ENCODE results near the gene ABCD1.
A peak's percentile ranks its signal among the peaks of the same experiment; 100 is the strongest.
"Not testable (repeated sequence)": the region's sequence is repeated elsewhere in the genome, so short reads cannot be mapped to it uniquely, and the experiment has no call there.

The ABCD1 gene

DNA sequence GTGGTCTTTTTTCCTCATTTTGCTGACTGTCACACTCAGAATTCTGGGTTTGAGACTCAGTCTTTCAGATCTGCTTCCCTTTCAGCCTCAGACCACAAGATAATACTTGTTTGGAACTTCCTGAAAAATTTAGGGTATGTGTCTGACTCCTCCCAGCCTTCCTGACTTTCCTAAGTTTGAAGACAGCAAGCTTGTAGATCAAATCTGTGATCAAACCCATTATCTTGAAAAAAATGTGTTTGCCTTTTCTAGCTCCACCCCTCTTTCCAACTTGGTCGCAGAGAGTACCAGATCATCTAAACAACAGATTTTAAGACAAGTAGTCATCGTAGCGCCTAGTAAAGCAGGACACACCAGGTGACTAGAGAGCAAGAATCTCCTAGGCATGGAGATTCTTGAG lies 10.4 kb upstream of the ABCD1 start:
- DNase-seq: no peak

DNA sequence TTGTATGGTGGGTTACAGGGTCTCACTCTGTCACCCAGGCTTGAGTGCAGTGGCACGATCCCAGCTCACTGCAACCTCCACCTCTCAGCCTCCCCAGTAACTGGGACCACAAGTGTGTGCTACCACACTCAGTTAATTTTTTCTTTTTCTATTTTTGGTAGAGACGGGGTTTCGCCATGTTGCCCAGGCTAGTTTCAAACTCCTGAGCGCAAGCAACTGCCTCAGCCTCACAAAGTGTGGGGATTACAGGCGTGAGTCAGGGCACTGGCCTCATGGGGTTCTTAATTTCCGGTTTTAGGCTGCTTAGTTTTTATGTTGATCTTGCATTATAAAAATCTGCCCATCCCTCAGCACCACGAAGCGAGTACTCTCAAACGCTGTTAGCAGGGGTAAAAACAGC lies 7.2 kb upstream of the ABCD1 start:
- DNase-seq: no peak

DNA sequence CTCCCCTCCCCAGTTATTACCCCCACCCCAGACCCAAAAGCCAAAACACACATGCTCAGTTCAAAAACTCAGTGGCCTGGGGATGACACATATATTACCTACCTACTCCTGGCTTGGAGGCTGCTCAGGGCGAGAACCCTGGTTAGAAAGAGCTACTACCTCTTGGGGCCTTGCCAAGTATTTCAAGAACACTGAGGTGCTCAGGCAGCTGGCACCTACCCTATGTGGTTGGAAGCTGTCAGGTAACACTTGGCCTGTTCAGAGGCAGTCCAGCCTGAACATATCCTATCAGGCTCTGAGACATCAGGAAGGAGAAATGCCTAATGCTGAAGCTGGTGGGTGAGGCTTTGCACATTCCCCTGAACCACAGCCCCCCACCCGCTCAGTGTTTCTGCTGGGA lies 5.4 kb upstream of the ABCD1 start:
- DNase-seq: no peak

DNA sequence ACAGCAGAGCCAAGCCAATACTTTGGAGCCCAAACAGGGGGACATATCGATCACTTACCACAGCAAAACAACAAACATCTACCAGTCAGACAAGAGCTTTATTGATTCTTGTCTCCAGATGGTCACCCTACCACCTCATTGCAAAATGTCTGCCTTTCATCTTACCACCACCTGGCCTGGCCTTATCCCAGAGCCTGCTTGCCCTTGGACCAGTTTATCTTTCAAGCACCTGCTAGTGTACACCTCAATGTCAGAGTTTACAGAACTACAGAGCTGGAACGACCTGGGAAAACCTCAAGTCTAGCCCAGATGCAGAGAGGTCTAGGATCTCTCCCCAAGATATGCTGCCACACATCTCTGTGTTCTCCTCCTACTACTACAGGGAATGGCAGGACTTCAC lies 5.0 kb upstream of the ABCD1 start:
- DNase-seq: no peak

DNA sequence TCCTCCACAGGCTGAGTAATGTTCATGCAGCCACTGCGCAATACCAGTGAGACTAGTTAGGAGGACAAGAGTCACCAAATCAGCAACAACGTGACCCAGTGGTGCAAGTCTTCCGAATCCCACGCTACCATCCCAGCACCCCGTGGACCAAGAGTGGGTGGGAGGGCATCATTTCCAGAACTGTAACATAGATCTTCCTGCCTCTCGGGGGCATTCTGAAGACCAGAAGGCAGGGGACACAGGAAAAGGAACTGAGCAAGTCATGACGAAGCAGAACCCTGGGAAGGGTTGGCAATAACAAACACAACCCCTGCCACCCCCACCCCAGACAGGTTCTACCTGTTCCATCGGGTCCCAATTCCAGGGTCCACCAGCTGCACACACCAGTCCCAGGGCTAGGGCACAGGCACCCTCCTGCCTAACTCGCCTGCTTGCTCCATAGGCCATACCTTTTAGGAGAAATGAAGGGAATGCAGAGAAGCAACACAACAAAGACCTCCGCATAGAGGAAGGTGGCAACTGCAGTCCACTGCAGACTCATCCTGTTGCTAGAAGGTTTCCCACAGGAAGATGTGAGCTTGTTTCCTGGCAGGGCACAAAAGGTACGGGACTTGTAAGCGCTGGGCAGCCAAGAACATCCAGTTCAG lies 1.8 kb upstream of the ABCD1 start:
- no peak for DNase-seq

DNA sequence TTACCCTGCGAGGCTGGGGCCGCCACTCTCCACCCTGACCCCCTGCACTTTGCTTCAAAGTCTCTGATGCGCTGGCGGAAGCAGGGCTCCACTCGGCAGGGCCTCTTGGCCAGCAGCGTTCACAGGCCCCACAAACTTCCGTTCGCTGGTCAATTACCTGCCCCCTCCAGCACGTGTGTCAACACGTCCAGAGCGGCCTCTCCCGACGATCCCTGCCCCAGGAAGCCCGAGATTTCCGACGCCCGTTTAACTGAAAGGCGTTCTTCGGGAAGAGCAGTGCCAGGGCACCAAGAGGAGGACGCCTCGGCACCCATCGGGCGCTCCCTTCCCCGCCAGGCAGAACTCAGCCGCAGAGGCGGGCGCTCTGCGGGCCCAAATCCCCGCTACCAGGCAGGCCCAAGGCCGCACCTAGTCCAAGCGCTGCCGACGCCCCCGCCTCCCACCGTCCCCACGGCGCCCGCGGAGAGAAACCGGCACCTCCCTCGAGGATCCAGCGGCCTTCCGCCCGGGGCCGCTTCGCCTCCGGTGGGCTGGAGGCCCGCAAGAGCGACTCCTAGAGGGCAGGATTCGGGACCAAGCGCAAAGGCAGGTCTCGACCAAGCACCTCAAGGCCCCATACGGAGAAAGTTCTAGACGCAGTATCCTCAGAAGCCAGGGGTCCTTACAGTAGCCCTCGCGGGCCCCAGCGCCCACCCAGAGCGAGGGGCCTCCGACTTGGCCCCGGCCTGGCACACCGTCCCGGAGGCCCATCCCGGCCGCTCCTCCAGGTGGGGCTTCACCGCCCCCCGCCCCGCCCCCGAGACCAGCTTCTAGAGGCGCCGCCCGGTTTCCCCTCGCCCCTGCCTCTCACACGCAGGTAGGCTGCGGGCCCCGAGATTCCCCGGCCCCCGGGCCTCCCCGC lies 1.1 kb upstream of the ABCD1 start:
- peak; percentile 63 for DNase-seq

DNA sequence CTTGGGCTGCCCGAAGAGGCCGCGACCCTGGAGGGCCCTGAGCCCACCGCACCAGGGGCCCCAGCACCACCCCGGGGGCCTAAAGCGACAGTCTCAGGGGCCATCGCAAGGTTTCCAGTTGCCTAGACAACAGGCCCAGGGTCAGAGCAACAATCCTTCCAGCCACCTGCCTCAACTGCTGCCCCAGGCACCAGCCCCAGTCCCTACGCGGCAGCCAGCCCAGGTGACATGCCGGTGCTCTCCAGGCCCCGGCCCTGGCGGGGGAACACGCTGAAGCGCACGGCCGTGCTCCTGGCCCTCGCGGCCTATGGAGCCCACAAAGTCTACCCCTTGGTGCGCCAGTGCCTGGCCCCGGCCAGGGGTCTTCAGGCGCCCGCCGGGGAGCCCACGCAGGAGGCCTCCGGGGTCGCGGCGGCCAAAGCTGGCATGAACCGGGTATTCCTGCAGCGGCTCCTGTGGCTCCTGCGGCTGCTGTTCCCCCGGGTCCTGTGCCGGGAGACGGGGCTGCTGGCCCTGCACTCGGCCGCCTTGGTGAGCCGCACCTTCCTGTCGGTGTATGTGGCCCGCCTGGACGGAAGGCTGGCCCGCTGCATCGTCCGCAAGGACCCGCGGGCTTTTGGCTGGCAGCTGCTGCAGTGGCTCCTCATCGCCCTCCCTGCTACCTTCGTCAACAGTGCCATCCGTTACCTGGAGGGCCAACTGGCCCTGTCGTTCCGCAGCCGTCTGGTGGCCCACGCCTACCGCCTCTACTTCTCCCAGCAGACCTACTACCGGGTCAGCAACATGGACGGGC lies 579 bp downstream of the ABCD1 start:
- no peak for DNase-seq

DNA sequence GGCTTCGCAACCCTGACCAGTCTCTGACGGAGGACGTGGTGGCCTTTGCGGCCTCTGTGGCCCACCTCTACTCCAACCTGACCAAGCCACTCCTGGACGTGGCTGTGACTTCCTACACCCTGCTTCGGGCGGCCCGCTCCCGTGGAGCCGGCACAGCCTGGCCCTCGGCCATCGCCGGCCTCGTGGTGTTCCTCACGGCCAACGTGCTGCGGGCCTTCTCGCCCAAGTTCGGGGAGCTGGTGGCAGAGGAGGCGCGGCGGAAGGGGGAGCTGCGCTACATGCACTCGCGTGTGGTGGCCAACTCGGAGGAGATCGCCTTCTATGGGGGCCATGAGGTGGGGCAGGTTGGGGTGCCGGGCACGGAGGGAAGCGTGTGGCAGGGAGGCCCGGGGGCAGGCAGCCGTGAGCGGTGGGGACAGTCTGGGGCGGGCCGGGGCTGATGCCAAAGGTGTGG lies 1.2 kb downstream of the ABCD1 start:
- DNase-seq: no peak

DNA sequence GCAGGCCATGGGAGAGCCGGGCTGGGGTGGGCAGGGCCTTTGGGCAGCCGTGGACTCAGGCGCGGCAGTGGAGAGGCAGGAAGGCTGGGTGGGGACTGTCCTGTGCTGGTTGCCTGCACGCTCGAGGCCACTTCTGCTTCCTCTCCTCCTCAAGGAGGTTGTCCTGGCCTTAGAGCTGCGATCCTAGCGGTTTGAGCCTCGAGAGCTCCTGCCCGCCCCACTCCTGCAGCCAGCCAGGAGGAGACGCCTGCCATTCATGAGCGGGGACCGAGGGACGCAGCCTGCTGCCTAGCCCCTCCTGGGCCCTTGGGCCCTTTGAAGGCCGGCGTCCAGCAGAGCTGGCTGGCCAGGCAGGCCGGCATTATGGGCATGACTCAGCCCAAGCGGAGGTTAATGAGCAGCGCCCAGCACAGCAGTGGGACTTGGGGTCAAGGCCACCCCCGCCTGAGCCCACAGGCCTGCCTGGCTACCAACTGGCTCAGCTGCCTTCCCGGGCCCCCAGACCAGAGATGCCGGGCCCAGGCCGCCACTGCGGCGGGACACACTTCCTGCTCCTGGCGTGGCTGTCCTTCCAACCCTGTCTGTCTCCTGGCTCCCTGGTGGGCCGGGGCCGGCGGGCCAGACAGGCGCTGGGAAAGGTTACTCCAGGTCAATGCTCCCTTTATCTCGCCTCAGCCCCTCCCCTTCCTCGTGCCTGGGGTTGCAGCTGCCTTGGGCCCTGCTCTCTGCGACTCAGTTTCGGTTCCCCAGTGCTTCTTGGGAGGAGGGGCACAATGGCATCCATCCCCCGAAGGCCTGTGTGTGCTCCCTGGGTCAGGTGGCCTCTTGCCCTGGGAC lies 1.8 kb downstream of the ABCD1 start:
- DNase-seq: no peak

DNA sequence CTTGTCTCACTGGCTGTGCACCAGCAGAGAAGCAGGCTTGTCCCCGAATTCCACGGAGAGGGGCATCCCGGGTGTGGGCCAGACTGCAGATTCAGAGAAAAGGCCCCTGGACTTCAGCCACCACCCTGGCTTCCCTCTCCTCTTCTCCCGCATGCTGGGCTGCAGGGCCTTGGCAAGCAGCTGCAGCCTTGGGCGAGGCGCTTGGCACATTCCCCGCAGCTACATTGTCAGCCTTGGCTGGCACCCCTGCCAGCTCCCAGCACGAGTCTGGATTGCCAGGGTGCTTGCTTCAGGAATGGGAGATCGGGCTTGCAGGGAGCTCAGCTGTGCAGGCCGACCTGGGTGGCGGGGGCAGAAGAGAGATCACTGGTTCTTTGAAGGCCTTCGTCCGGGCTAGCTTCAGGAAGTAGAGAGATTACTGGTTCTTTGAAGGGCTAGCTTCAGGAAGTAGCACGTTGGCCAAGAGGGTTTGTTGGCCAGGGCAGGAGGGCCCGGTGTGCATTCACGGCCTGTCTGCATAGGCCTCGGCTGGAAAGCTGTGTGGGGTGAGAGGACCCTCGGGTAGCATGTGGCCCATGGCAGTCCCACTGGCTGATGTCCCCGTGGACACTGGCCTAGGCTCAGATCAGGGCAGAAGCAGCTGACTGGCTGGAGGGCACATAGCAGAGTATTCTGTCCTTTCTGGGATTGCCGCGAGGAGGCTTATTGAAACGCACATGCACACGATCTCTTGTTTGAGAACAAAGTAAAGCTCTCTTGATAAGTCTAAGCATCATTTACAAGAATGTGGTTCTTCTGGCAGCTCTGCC lies 2.7 kb downstream of the ABCD1 start:
- no peak for DNase-seq

DNA sequence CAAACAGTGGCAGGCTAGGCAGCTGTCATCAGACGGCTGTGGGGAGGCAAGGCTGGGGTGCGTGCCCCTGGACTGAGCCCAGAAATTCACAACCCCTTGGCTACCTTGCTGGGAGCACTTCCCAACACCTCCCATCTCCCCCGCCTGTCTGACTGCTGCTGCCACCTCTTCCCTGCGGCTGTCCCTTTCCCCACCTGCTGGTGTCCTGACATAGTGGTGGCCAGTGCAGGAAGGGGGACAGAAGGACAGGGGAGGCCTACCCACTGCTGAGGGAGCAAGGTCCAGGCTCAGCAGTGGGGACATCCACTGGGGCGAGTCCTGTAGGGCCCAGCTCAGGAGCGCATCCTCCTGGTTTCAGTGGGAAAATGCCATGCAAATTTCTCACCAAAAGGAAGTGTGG lies 3.4 kb downstream of the ABCD1 start:
- no peak for DNase-seq

DNA sequence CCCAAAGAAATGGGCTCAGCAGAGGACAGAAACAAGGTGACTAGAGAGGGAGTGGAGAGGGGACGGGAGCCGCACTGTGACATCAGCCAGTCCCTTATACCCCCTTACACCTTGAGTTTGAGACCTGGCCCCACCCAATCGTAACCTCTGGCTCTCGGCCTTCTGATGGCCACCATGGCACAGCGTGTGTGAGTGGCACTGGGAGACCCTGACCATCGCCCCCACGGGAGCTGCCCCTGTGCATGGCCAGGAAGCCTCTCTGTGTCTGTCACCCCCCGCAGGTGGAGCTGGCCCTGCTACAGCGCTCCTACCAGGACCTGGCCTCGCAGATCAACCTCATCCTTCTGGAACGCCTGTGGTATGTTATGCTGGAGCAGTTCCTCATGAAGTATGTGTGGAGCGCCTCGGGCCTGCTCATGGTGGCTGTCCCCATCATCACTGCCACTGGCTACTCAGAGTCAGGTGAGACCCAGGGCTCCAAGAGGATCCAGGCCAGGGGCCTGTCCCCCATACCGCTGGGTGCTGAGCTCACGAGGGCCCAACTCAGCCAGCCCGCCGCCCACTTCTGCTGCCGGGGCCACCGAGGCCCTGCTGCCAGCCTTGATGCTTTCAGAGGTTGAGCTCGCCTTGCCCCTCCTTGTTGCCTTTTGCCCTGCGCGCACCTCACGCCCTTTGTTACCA lies 4.4 kb downstream of the ABCD1 start:
- DNase-seq: no peak

DNA sequence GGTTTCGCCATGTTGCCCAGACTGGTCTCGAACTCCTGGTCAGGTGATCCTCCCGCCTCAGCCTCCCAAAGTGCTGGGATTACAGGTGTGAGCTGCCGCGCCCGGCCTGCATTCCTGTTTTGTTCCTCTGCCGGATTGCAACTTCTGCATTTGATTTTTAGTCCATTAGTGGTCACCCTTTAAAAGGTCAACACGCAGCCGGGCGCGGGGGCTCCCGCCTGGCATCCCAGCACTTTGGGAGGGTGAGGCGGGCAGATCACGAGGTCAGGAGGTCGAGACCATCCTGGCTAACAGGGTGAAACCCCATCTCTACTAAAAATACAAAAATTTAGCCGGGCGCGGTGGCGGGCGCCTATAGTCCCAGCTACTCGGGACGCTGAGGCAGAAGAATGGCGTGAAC lies 5.5 kb downstream of the ABCD1 start:
- DNase-seq: not testable (repeated sequence)

DNA sequence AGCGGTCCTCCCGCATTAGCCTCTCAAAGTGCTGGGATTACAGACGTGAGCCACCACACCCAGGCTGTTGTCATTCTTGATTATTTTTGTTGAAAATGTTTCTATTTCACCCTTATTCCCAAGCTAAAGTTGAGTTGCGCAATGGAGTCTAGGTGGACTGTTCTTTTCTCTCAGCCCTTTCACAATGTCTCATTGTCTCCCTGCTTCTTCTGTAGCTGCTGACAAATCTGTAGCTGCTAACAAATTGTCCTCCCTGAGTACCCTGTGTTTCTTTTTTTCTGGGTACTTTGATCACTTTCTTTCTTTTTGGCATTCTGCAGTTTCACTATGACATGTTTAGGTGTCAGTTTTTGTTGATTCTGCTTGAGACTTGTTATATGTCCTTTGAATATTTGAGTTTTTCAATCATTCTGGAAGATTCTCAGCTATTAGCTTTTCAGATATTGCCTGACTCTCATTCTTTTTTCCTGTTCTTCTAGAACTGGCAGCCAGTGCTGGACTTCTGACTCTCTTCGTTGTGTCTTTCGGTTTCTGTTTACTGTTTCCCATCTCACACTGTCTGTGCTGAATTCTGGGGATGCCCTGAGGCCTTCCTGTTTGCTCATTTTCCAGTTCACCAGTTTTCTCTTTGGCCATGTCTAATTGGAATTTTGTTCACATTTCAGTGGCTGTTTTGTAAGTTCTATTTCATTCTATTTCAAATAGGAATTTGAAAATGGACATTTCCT lies 6.6 kb downstream of the ABCD1 start:
- DNase-seq: no peak

DNA sequence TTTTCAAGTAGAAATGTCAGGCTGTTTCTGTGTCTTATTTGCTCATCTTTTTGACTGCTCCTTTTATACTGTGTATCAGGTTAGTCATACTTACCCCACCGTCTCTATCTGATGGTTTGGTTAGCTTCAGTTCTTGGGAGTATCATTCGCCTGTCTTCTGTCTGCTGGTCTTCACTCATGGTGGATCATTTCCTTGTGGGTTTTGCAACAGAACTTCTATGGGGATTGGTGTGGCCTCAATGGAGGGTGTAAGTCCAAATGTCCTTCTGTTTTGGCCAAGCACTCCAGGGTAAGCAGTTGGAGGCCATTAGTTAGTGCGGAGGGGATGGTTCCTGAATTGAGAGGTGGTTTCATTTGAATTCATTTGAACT lies 7.2 kb downstream of the ABCD1 start:
- no peak for DNase-seq

DNA sequence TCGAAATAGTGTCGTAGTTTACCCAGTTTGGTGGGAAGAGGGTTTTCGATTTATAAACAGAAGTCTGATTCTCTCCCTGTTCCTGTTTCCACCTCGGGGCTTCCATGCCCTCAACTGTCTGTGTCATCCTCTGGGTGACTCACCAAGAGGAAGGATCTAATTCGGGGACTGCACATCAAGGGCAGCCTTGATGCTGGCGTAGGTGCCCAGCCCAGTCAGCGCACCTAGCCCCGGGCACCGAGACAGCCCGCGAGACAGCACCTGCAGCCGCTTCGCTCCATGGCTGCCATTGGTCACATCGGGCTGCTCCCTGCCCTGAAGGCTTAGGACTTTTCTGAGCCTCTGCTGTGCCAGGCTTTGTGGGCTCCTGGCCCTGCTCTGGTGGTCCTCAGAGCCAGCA lies 7.7 kb downstream of the ABCD1 start:
- no peak for DNase-seq

DNA sequence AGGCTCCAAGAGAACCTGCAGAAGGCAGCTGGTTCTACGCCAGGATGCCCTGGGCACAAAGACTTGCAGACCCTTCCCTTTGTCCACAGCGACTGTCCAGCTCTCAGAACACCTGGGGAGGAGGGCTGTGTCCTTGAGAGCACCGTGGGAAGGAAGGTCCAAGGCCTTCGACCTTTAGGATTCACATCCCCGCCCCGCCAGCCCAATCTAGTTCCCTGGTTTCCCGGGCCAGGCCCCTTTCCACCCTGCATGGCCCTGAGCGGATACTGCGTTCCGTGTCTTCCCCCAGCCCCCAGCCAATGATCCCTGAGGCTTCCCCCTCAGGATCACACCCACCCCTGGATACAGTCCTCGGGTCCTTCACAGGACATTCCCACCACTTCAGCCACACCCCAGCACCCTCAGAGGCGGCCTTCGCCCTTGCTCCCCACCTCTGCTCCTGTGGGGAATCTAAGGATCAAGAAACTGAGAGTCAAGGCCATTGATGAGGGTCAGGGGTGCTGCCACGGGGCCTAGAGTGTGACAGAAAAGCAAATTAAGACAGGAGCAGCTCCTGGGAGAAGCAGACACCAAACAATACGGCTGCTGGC lies 9.1 kb downstream of the ABCD1 start:
- DNase-seq: no peak

DNA sequence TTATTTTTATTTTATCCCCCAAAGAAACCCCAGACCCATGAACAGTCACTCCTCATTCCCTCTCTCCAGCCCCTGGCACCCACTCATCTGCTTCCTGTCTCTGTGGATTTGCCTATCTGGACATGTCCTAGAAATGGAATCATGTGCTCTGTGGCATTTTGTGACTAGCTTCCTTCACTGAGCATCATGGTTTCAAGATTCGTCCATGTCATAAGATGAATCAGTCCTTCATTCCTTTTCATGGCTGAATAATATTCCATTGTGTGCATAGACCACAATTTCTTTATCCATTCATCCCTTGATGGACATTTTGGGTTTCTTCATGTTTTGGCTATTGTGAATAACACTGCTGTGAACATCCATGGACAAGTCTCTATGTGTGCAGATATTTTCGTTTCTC lies 10.2 kb downstream of the ABCD1 start:
- no peak for DNase-seq

DNA sequence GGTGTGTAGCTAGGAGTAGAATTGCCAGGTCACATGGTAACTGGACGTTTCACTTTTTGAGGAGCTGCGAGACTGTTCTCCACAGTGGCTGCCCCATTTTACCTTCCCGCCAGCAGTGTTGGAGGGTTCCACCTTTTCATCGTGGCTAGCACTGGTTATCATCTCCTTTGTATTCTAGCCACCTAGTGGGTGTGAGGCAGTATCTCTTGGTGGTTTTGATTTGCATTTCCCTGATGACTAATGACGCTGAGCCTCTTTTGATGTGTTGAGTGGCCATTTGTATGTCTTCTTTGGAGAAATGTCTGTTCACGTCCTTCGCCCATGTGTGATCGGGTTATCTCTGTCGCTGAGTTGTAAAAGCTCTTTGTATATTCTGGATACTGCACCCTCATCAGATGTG lies 10.6 kb downstream of the ABCD1 start:
- no peak for DNase-seq

Data from NCI-H1436 (cell line).